CD14-positive monocyte (primary cell): ENCODE measurements around the gene SERPINB12. TPM values are rescaled to one million over a fixed set of nuclear protein-coding genes. Genes with fewer than 3 reads are reported as not detected.

Experiments
- DNase-seq, 3 donors: peaks; one replicate each; pipeline ENCODE4 v3.0.0-alpha.2; 2011 to 2022
- H2AFZ ChIP-seq: 2 replicates; pipeline ENCODE4 v1.6.0; 2012; ENCODE audit warnings: mild to moderate bottlenecking, low read depth, low read length, inconsistent platforms; ENCODE audit not compliant: insufficient read depth, poor library complexity, severe bottlenecking
- H3K27ac ChIP-seq, 2 donors: 1 replicate in 1 of 2; 2 replicates in 1 of 2; pipeline ENCODE4 v1.5.1; 2012 to 2013; ENCODE audit warnings: low read length in 2 of 2, control low read depth in 1 of 2, inconsistent platforms in 1 of 2, low read depth in 1 of 2, mild to moderate bottlenecking in 1 of 2
- H3K27me3 ChIP-seq, 2 donors: one replicate each; pipeline versions ENCODE4 v1.6.0 to v1.6.1; 2011 to 2013; ENCODE audit warnings: low read length in 2 of 2; ENCODE audit not compliant: control insufficient read depth in 2 of 2, insufficient read depth in 2 of 2
- H3K36me3 ChIP-seq, 2 donors: replicated peaks in 1 of 2; 1 replicate in 1 of 2; 2 replicates in 1 of 2; pipeline versions ENCODE4 v1.5.1 to v1.6.1; 2012 to 2013; ENCODE audit warnings: low read length in 2 of 2, control low read depth in 1 of 2, inconsistent platforms in 1 of 2, mild to moderate bottlenecking in 1 of 2; ENCODE audit not compliant: insufficient read depth in 2 of 2, control insufficient read depth in 1 of 2
- H3K4me1 ChIP-seq, 2 donors: 1 replicate in 1 of 2; 2 replicates in 1 of 2; pipeline versions ENCODE4 v1.5.1 to v1.6.1; 2012 to 2013; ENCODE audit warnings: low read length in 2 of 2, control low read depth in 1 of 2, inconsistent platforms in 1 of 2, mild to moderate bottlenecking in 1 of 2, moderate library complexity in 1 of 2; ENCODE audit not compliant: insufficient read depth in 2 of 2, control insufficient read depth in 1 of 2
- H3K4me2 ChIP-seq: replicated peaks from 2 replicates; pipeline ENCODE3; 2012; ENCODE audit warnings: low read length, moderate library complexity, mild to moderate bottlenecking; ENCODE audit not compliant: poor library complexity, severe bottlenecking; ENCODE audit errors: extremely low read depth
- H3K4me3 ChIP-seq, 3 experiments: fragments of 200-600 bp in 1 of 3; sonication (generic) in 1 of 3; replicated peaks in 1 of 3; 1 replicate in 2 of 3; 2 replicates in 1 of 3; pipeline ENCODE4 v1.5.1; 2011 to 2013; ENCODE audit warnings: low read length in 3 of 3, mild to moderate bottlenecking in 3 of 3, control low read depth in 2 of 3, low read depth in 2 of 3, inconsistent platforms in 1 of 3, moderate library complexity in 1 of 3
- H3K79me2 ChIP-seq: 2 replicates; pipeline ENCODE4 v1.6.0; 2012; ENCODE audit warnings: mild to moderate bottlenecking, control low read depth, inconsistent platforms, low read length, moderate library complexity; ENCODE audit not compliant: insufficient read depth
- H3K9ac ChIP-seq: 2 replicates; pipeline ENCODE4 v1.6.0; 2017; ENCODE audit warnings: low read length, mild to moderate bottlenecking; ENCODE audit not compliant: insufficient read depth, poor library complexity, severe bottlenecking
- H3K9me3 ChIP-seq, 2 donors: replicated peaks in 1 of 2; 1 replicate in 1 of 2; 2 replicates in 1 of 2; pipeline versions ENCODE4 v1.5.1 to v1.6.1; 2012 to 2013; ENCODE audit warnings: low read length in 2 of 2, control low read depth in 1 of 2; ENCODE audit not compliant: control insufficient read depth in 1 of 2, insufficient read depth in 1 of 2
- H4K20me1 ChIP-seq: 2 replicates; pipeline ENCODE4 v1.6.0; 2012; ENCODE audit warnings: mild to moderate bottlenecking, low read length, control low read depth, moderate library complexity; ENCODE audit not compliant: insufficient read depth
- H3K27ac Mint-ChIP-seq, 7 donors: one replicate each; pipeline ENCODE4 v1.8.0; 2020; ENCODE audit warnings: mild to moderate bottlenecking in 7 of 7, mixed read lengths in 7 of 7, moderate library complexity in 6 of 7, inconsistent platforms in 2 of 7
- H3K27me3 Mint-ChIP-seq, 3 donors: one replicate each; pipeline ENCODE4 v1.8.0; 2021 to 2022; ENCODE audit warnings: low read depth in 3 of 3, mild to moderate bottlenecking in 3 of 3, mixed read lengths in 3 of 3, moderate library complexity in 3 of 3, inconsistent platforms in 1 of 3
- H3K36me3 Mint-ChIP-seq, 2 donors: one replicate each; pipeline ENCODE4 v1.8.0; 2020; ENCODE audit warnings: mixed read lengths in 2 of 2, inconsistent platforms in 1 of 2, mild to moderate bottlenecking in 1 of 2
- H3K4me1 Mint-ChIP-seq: one replicate; pipeline ENCODE4 v1.8.0; 2020; ENCODE audit warnings: mild to moderate bottlenecking, mixed read lengths
- H3K4me3 Mint-ChIP-seq, 2 donors: one replicate each; pipeline ENCODE4 v1.8.0; 2020; ENCODE audit warnings: mild to moderate bottlenecking in 2 of 2, mixed read lengths in 2 of 2, moderate library complexity in 1 of 2
- H3K9me3 Mint-ChIP-seq, 7 donors: one replicate each; pipeline ENCODE4 v1.8.0; 2020 to 2022; ENCODE audit warnings: mixed read lengths in 7 of 7, mild to moderate bottlenecking in 6 of 7, moderate library complexity in 6 of 7, inconsistent platforms in 2 of 7
- CTCF ChIP-seq: fragments of 200-600 bp; IDR thresholded peaks from one replicate; pipeline ENCODE4 v1.8.0; 2022; ENCODE audit warnings: antibody characterized with exemption, mild to moderate bottlenecking
- WGBS: methylation state at CpG from one replicate; pipeline ENCODE4 v1.1.5; 2013; ENCODE audit warnings: missing lambda C conversion rate; ENCODE audit not compliant: insufficient coverage; 5-methylcytosine and 5-hydroxymethylcytosine counted together
- intact Hi-C, 2 donors: fragments of 100-400 bp; cut with micrococcal nuclease; formaldehyde crosslinking; loops; one replicate each; pipeline versions ENCODE4 v1.15.0 to v1.15.1; 2023
- polyA plus RNA-seq, 3 donors: library from polyadenylated mRNA; depleted of rRNA in 1 of 3; unstranded in 2 of 3; stranded (reverse) in 1 of 3; fragments of 300-500 nt in 2 of 3; fragments of >200 nt in 1 of 3; fragmentation: Illumina TruSeq in 2 of 3; gene quantifications; 1 replicate in 2 of 3; 2 replicates in 1 of 3; pipeline ENCODE4 v1.2.3, GENCODE V29; 2012 to 2021

SERPINB12 gene
- polyA plus RNA-seq, 3 donors = not detected

DNA sequence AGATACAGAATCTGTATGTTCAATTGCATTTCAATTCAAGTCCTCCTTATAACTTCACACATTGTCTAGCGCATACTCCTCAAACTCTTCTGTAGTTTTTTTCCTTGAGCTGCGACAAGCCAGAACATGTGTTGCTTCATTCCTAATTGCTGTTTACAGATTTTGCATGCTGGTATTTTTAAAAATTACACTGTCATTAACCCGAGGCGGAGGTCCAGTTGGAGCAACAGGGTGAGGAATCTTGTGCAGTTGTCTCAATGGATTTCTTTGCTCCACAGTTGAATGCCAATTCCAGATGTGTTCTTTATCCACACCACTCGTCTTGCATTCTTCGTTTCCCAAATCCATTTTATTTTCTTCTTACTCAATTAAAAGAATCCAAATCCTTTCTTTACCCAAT is 28.6 kb downstream of the SERPINB12 start:
- intact Hi-C loops = loop anchor here in 1 of 2 donors (10.0 kb wide), 1 partner anchor 56 kb away; no protein-coding TSS in a partner anchor
- Histone ChIP-seq H3K4me2 (no peak overlapping the region), H3K9ac (no peak overlapping the region), H3K79me2 (no peaks in the 10 kb centered on the region), H2AFZ (no peak overlapping the region), H3K36me3 (no peaks in the 10 kb centered on the region), H3K27me3 (no peaks in the 10 kb centered on the region), H3K9me3 (no peaks in the 10 kb centered on the region), H3K27ac (no peak overlapping the region), H3K4me3 (no peak overlapping the region), H3K4me1 (peaks cover 2 to 4% of the 10 kb centered on the region in 2 donors), H4K20me1 (no peaks in the 10 kb centered on the region)
- 100% methylated on average over 2 of the region's 6 CpGs for WGBS
- H3K27me3 Mint-ChIP-seq = peaks cover 0 to 8% (median 3%) of the 10 kb centered on the region in 3 donors
- DNase-seq = no peak
- no peak for TF ChIP-seq CTCF
- H3K4me1 Mint-ChIP-seq = peaks cover 2% of the 10 kb centered on the region
- no peaks in the 10 kb centered on the region for H3K36me3 Mint-ChIP-seq
- H3K9me3 Mint-ChIP-seq = no peaks in the 10 kb centered on the region
- no peak overlapping the region for H3K4me3 Mint-ChIP-seq
- no peak overlapping the region for H3K27ac Mint-ChIP-seq

- TF ChIP-seq CTCF = no peak
- H3K9ac ChIP-seq = no peak overlapping the region
- H3K27me3 Mint-ChIP-seq = peaks cover 0 to 10% (median 2%) of the 10 kb centered on the region in 3 donors
Observed at GRCh38 chr18:63575681-63576080, 33.5 kb downstream of the SERPINB12 start.

More at GRCh38 chr18:63575681-63576080, 33.5 kb downstream of the SERPINB12 start:
- no peaks in the 10 kb centered on the region for H4K20me1 ChIP-seq
- H2AFZ ChIP-seq = no peak overlapping the region
- Mint-ChIP-seq H3K27ac (no peak overlapping the region), H3K9me3 (no peaks in the 10 kb centered on the region), H3K4me1 (peaks cover 9% of the 10 kb centered on the region), H3K4me3 (no peak overlapping the region), H3K36me3 (no peaks in the 10 kb centered on the region)
- no peak overlapping the region for H3K27ac ChIP-seq
- H3K9me3 ChIP-seq = no peaks in the 10 kb centered on the region
- no peaks in the 10 kb centered on the region for H3K79me2 ChIP-seq
- no peaks in the 10 kb centered on the region for H3K36me3 ChIP-seq
- intact Hi-C loops = loop anchor here in 1 of 2 donors (10.0 kb wide), 1 partner anchor 61 kb away; no protein-coding TSS in a partner anchor
- peak in 2 of 3 donors; percentile 33 to 50 for DNase-seq
- H3K4me3 ChIP-seq = no peak overlapping the region
- H3K4me2 ChIP-seq = no peak overlapping the region
- H3K27me3 ChIP-seq = no peaks in the 10 kb centered on the region
- peaks cover 18 to 27% of the 10 kb centered on the region in 2 donors for H3K4me1 ChIP-seq
